Astrocyte (in vitro differentiated cells and primary cell): ENCODE measurements around the gene MTF1. TPM values are rescaled to one million over a fixed set of nuclear protein-coding genes. Genes with fewer than 3 reads are reported as not detected.

Source experiments
- DNase-seq: peaks from one replicate; pipeline ENCODE4 v3.0.0-alpha.2; 2010; ENCODE audit warnings: low read depth
- FAIRE-seq: peaks from 2 replicates; lab custom pipeline; 2011; peaks lifted over from hg19 to GRCh38; lab: Jason Lieb, UNC
- H2AFZ ChIP-seq: 2 replicates; pipeline ENCODE4 v1.6.0; 2012; ENCODE audit warnings: low read depth, low read length, inconsistent platforms
- H3K27ac ChIP-seq: 2 replicates; pipeline ENCODE4 v1.5.1; 2011; ENCODE audit warnings: low read depth, low read length, inconsistent platforms
- H3K27me3 ChIP-seq: 2 replicates; pipeline ENCODE4 v1.6.0; 2011; ENCODE audit warnings: low read length, inconsistent platforms; ENCODE audit not compliant: insufficient read depth
- H3K36me3 ChIP-seq: 2 replicates; pipeline ENCODE4 v1.5.1; 2011; ENCODE audit warnings: low read length, inconsistent platforms; ENCODE audit not compliant: insufficient read depth
- H3K4me1 ChIP-seq: 2 replicates; pipeline ENCODE4 v1.5.1; 2011; ENCODE audit warnings: low read length, inconsistent platforms; ENCODE audit not compliant: insufficient read depth
- H3K4me2 ChIP-seq: 2 replicates; pipeline ENCODE4 v1.6.0; 2012; ENCODE audit warnings: low read length, inconsistent platforms
- H3K4me3 ChIP-seq: 2 replicates; pipeline ENCODE4 v1.5.1; 2011; ENCODE audit warnings: low read depth, mild to moderate bottlenecking, low read length, inconsistent platforms; ENCODE audit not compliant: insufficient read depth
- H3K79me2 ChIP-seq: 2 replicates; pipeline ENCODE4 v1.6.0; 2012; ENCODE audit warnings: mild to moderate bottlenecking, low read length, inconsistent platforms; ENCODE audit not compliant: insufficient read depth
- H3K9ac ChIP-seq: 2 replicates; pipeline ENCODE4 v1.6.0; 2012; ENCODE audit warnings: mild to moderate bottlenecking, low read length, inconsistent platforms
- H3K9me3 ChIP-seq: 2 replicates; pipeline ENCODE4 v1.5.1; 2012; ENCODE audit warnings: low read depth, mild to moderate bottlenecking, low read length, inconsistent platforms; ENCODE audit not compliant: insufficient read depth
- H4K20me1 ChIP-seq: 2 replicates; pipeline ENCODE4 v1.6.0; 2012; ENCODE audit warnings: low read length, inconsistent platforms; ENCODE audit not compliant: insufficient read depth
- H3K27ac Mint-ChIP-seq: one replicate; pipeline ENCODE4 v1.8.0; 2021; ENCODE audit warnings: mild to moderate bottlenecking, mixed read lengths; ENCODE audit not compliant: unreplicated experiment
- H3K27me3 Mint-ChIP-seq: one replicate; pipeline ENCODE4 v1.8.0; 2021; ENCODE audit warnings: low read depth, mixed read lengths; ENCODE audit not compliant: unreplicated experiment
- H3K36me3 Mint-ChIP-seq: one replicate; pipeline ENCODE4 v1.8.0; 2021; ENCODE audit warnings: low read depth, mixed read lengths; ENCODE audit not compliant: unreplicated experiment
- H3K4me1 Mint-ChIP-seq: one replicate; pipeline ENCODE4 v1.8.0; 2021; ENCODE audit warnings: low read depth, mixed read lengths; ENCODE audit not compliant: unreplicated experiment
- H3K4me3 Mint-ChIP-seq: one replicate; pipeline ENCODE4 v1.8.0; 2021; ENCODE audit warnings: mild to moderate bottlenecking, moderate library complexity, mixed read lengths; ENCODE audit not compliant: unreplicated experiment
- H3K9me3 Mint-ChIP-seq: one replicate; pipeline ENCODE4 v1.8.0; 2021; ENCODE audit warnings: mild to moderate bottlenecking, mixed read lengths; ENCODE audit not compliant: unreplicated experiment
- EZH2 ChIP-seq: IDR thresholded peaks from 2 replicates; pipeline ENCODE4 v1.6.1; 2012; ENCODE audit warnings: mild to moderate bottlenecking, low read length, inconsistent platforms; ENCODE audit not compliant: insufficient read depth
- total RNA-seq: library from RNA; stranded (reverse); gene quantifications from 2 replicates; pipeline ENCODE4 v1.2.1, GENCODE V29; 2021
- TF ChIP-seq, protein P1 (sequence below): IDR thresholded peaks from 2 replicates; pipeline ENCODE4 v1.5.1; 2011; ENCODE audit warnings: low read depth, mild to moderate bottlenecking, inconsistent platforms, low read length, moderate library complexity; ENCODE audit not compliant: insufficient read depth

The MTF1 gene
- total RNA-seq, 1 donor from 2014 or later = 16.7 TPM

DNA sequence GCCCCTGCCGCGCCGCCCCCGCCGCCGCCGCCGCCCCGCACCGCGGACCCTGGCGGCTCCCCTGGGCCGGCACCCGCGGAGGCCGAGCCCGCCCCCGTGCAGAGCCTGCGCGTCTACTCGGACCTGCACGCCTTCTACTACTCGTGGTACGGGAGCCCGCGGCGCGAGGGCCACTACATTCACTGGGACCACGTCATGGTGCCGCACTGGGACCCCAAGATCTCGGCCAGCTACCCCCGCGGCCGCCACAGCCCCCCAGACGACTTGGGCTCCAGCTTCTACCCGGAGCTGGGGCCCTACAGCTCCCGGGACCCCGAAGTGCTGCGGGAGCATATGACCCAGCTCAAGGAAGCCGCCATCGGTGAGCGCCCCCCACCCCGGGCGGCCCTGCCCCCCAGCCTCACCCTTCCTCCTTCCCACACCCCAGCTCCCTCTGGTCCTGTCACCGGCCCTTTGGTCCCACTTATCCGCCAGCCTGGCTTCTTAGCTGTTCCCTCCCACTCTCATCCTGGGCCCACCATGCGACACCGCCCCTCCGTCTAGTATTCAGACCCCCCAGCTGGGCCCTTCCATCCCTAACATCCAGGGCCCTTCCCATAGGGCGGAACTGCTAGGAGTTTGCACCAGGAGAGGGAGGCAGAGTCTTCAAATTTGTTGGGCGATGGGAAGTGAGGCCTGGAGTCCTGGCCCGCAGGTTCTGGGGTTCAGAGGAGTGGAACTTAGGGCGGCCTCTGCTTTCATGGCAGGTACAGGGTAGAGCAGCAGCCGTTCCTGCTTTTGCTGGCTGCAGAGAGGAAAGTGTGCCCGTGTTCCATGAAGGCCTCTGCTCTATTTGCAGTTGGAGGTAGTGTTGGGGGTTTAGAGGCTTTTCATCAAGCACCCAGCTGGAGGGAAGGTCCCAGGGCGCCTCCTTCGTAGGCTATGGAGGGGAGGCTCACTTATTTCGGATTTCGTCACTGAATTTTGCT lies 64.7 kb downstream of the MTF1 start:
- H3K9ac ChIP-seq = no peak overlapping the region
- peaks cover 2% of the 10 kb centered on the region for H3K4me1 Mint-ChIP-seq
- H3K36me3 ChIP-seq = no peaks in the 10 kb centered on the region
- peaks cover 3% of the 10 kb centered on the region for H4K20me1 ChIP-seq
- FAIRE-seq = no peak
- no peak for DNase-seq
- no peaks in the 10 kb centered on the region for H3K4me1 ChIP-seq
- no peaks in the 10 kb centered on the region for H3K9me3 Mint-ChIP-seq
- H3K36me3 Mint-ChIP-seq = peaks cover under 1% of the 10 kb centered on the region
- no peak overlapping the region for H3K27ac Mint-ChIP-seq
- peaks cover 23% of the 10 kb centered on the region for H3K27me3 ChIP-seq
- peaks cover 54% of the 10 kb centered on the region for H3K27me3 Mint-ChIP-seq
- peak overlapping the region; percentile 86 for H3K4me2 ChIP-seq
- H3K4me3 Mint-ChIP-seq = peak overlapping the region; percentile 71
- no peak overlapping the region for H3K27ac ChIP-seq
- peak; percentile 63 for TF ChIP-seq EZH2
- TF ChIP-seq, protein P1, sequence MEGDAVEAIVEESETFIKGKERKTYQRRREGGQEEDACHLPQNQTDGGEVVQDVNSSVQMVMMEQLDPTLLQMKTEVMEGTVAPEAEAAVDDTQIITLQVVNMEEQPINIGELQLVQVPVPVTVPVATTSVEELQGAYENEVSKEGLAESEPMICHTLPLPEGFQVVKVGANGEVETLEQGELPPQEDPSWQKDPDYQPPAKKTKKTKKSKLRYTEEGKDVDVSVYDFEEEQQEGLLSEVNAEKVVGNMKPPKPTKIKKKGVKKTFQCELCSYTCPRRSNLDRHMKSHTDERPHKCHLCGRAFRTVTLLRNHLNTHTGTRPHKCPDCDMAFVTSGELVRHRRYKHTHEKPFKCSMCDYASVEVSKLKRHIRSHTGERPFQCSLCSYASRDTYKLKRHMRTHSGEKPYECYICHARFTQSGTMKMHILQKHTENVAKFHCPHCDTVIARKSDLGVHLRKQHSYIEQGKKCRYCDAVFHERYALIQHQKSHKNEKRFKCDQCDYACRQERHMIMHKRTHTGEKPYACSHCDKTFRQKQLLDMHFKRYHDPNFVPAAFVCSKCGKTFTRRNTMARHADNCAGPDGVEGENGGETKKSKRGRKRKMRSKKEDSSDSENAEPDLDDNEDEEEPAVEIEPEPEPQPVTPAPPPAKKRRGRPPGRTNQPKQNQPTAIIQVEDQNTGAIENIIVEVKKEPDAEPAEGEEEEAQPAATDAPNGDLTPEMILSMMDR = no peak
- H3K4me3 ChIP-seq = no peak overlapping the region
- H3K9me3 ChIP-seq = no peaks in the 10 kb centered on the region
- H2AFZ ChIP-seq = no peak overlapping the region
- H3K79me2 ChIP-seq = no peaks in the 10 kb centered on the region

DNA sequence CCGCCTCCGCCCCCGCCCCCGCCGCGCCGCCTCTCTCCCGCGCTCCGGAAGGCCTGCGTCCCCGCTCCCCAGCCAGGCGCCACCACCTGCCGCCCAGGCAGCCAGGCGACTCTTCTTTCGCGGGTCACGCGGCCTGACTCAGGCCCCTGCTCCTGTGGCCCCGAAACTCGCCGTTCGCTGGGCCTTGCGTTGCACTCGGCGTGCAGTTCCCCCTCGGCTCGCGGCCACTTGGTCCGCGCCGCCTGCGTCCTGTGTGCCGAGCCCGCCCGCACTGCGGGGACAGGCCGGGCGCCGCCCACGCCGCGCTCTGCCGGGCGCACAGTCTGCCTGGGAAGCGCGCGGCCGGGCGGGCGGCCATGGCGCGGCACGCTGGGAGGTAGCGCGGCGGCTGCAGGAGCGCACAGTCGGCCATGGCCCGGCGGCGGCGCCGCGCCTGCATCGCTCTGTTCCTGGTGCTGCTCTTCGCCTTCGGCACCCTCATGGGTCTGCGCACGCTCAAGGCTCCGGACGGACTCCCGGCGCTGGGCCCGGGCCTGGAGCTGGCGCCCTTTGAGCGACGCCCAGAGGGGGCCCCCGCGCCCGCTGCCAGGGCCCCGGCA lies 65.5 kb downstream of the MTF1 start, which contains the start of gene MANEAL:
Gene MANEAL (plus strand): TSS at position 75 of the 599 bp plus-strand sequence. CDS start 336 bp downstream, at position 411.
- Histone ChIP-seq H3K36me3 (no peaks in the 10 kb centered on the region), H2AFZ (peak within 1 kb of the TSS; percentile 86), H4K20me1 (peaks cover 3% of the 10 kb centered on the region), H3K27me3 (peaks cover 23% of the 10 kb centered on the region), H3K79me2 (no peaks in the 10 kb centered on the region), H3K4me2 (peak within 1 kb of the TSS; percentile 86), H3K9me3 (no peaks in the 10 kb centered on the region), H3K27ac (no peak within 1 kb of the TSS), H3K4me3 (peak within 1 kb of the TSS; percentile 51), H3K9ac (no peak within 1 kb of the TSS), H3K4me1 (no peaks in the 10 kb centered on the region)
- no peak for TF ChIP-seq EZH2
- TF ChIP-seq, protein P1 = no peak
- FAIRE-seq = no peak
- peak; percentile 40 for DNase-seq
- Mint-ChIP-seq H3K9me3 (no peaks in the 10 kb centered on the region), H3K4me1 (peaks cover 2% of the 10 kb centered on the region), H3K4me3 (peak within 1 kb of the TSS; percentile 71), H3K27me3 (peaks cover 59% of the 10 kb centered on the region), H3K27ac (no peak within 1 kb of the TSS), H3K36me3 (no peaks in the 10 kb centered on the region)
